Left hindlimb (tissue), 1 donor: ENCODE measurements around the gene COPZ1.
"Not testable (repeated sequence)": the region's sequence is repeated elsewhere in the genome, so short reads cannot be mapped to it uniquely, and the experiment has no call there.

ENCODE experiments used
- DNase-seq: peaks from one replicate; pipeline ENCODE4 v3.0.0-alpha.2; 2018

COPZ1 gene

GRCh38 chr12:54324617-54325441, at the start of gene COPZ1:
Gene COPZ1 (plus strand): TSS chr12:54325131. CDS start chr12:54325164, 33 bp downstream.
- peak; percentile 99 for DNase-seq

DNA sequence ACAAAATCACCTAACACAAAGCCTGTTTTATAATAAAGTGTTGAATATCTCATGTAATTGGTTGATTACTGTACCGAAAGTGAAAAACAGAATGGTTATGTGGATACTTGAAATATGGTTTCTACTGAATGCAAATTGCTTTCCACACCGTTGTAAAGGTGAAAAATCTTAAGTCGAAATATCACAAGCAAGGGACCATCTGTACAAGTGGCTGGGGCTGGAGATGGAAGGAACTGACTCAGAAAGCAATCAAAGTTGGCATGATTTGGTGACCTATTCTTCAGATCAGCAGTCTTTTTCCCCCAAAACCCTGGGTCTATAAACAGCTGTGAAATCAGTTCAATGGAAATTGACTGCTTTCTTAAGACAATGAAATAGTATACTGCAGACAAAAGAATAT, 48.6 kb upstream of the COPZ1 start:
- DNase-seq: no peak

- DNase-seq: no peak
These were observed 47.1 kb upstream of the COPZ1 start for GRCh38 chr12:54277823-54278276.

- no peak for DNase-seq
These were observed 45.7 kb upstream of the COPZ1 start for GRCh38 chr12:54279227-54279631.

DNA sequence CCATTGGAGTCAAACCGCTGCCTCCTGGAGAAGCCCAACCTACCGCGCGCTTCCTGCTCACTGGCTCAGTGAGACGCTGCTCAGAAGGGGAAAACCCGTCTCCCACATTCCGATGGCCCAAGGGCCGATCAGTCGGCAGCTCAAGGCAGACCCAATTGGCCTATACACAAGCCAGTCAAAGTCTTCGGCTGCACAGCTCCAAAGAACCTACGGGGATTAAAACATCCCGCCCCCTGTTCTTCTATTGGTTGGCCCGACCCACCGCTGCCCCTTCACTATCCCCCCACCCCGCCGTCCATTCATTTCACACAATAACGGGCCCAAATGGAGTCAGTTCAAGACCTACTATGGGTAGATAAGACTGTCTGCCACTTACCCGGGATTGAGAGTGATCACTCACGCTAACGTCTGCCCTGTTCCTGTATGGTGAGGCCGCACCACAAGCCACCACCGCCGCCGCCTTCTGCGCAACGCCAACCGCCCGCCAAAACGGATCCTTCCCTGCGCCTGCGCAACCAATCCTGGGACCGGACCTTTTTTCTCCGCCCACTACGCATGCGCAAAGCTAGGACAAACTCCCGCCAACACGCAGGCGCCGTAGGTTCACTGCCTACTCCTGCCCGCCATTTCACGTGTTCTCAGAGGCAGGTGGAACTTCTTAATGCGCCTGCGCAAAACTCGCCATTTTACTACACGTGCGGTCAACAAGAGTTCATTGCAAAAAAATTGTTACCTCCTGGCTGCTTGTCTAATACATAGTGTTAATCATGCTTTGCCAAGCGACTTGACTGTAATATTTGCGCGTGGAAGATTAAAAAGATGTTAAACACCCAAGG, 45.1 kb upstream of the COPZ1 start, which contains the start of gene CBX5:
Gene CBX5, minus strand, starts transcription at position 491 of the 836 bp plus-strand sequence. CDS start 22,472 bp downstream, outside the sequence.
- peak; percentile 99 for DNase-seq

GRCh38 chr12:54280468-54281260, 44.3 kb upstream of the COPZ1 start, which contains the start of gene HNRNPA1:
Gene HNRNPA1 (plus strand): TSS chr12:54280726. CDS start chr12:54280808, 82 bp downstream.
- DNase-seq: peak; percentile 98

DNA sequence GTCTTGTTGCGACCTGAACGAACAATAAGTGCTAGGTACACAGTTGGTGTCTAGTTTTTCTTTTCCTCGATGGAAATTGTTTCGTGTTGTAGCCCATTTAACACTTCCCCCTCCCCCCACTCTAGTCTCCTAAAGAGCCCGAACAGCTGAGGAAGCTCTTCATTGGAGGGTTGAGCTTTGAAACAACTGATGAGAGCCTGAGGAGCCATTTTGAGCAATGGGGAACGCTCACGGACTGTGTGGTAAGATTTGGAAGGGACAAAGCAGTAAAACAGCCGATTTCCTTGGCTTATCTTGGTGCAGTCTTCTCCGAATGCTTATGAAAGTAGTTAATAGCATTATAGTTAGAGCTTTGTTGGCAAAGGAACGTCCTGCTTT, 43.7 kb upstream of the COPZ1 start:
- DNase-seq: not testable (repeated sequence)

DNA sequence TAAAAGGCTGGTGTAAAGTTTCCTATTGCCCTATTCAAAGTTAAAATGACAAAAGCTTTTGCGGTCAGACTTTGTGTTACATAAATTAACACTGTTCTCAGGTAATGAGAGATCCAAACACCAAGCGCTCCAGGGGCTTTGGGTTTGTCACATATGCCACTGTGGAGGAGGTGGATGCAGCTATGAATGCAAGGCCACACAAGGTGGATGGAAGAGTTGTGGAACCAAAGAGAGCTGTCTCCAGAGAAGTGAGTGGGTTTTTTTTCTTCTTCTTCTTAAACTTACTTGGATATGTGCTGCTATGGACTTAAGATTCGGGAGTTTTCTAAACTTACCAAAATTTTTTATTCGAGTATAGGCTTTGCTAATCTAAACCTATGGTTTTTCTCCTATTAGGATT, 43.2 kb upstream of the COPZ1 start:
- not testable (repeated sequence) for DNase-seq

DNA sequence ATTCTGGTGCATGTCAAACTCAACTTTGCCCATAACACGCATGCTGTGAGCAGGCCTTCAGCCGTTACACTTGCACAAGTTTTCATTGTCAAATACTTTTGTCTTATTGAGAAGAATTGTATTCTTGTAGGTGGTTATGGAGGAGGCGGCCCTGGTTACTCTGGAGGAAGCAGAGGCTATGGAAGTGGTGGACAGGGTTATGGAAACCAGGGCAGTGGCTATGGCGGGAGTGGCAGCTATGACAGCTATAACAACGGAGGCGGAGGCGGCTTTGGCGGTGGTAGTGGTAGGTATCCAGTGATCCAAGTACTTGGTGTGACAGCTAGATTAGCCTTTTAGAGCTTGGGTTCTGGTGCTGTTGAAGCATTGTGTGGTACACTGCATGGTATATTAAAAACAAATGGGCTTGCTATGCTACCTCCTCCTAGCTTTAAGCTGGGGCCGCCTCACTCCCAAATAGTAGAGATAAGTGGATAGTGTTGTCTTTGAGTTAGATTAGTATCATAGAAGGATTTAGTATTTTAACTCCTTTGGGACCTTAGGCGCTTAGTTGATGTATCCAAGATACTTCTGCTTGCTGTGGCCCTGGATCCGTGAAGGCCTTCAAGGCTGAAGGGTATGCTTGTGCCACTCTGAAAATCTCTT, 41.9 kb upstream of the COPZ1 start:
- no peak for DNase-seq

- not testable (repeated sequence) for DNase-seq
These were observed 40.7 kb upstream of the COPZ1 start for GRCh38 chr12:54284070-54284780.

GRCh38 chr12:54285150-54286041, 39.5 kb upstream of the COPZ1 start:
- no peak for DNase-seq

- DNase-seq: no peak
These were observed 38.6 kb upstream of the COPZ1 start for GRCh38 chr12:54286042-54287030.

DNA sequence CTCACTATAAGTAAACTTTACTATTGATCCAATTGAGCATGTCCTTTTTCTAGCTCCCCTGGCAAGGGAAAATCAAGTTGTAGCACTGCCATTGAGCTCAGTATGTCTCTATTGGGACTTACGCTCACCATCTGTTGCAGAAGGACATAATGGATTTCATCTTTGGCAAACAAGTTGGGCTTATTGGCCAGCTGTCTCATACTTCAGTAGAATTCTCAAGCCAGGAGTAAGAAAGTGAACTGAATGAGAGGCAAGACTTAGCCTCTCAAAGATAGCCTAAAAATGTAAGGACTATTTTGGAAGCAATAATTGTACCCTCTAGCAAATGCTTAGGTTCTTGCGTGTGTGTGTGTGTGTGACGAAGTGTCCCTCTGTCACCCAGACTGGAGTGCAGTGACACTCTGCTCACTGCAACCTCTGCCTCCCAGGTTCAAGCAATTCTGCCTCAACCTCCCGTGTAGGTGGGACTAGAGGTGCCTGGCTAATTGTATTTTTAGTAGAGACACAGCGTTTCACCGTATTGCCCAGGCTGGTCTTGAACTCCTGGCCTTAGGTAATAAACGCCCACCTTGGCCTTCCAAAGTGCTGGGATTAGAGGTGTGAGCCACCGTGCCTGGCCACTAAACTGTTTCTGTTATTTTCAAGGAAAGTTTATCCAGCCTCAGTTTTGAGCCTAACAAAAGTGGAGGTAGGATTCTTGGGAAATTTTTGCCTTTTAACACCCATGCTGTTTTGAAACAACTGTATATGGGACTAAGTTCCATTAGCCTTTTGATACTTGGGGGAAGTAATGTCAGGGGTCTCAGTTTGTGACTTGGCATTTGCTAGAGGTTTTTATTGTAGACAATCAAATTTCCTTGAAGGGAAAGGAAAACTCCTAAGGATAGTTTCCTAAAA, 37.4 kb upstream of the COPZ1 start:
- DNase-seq: no peak

DNA sequence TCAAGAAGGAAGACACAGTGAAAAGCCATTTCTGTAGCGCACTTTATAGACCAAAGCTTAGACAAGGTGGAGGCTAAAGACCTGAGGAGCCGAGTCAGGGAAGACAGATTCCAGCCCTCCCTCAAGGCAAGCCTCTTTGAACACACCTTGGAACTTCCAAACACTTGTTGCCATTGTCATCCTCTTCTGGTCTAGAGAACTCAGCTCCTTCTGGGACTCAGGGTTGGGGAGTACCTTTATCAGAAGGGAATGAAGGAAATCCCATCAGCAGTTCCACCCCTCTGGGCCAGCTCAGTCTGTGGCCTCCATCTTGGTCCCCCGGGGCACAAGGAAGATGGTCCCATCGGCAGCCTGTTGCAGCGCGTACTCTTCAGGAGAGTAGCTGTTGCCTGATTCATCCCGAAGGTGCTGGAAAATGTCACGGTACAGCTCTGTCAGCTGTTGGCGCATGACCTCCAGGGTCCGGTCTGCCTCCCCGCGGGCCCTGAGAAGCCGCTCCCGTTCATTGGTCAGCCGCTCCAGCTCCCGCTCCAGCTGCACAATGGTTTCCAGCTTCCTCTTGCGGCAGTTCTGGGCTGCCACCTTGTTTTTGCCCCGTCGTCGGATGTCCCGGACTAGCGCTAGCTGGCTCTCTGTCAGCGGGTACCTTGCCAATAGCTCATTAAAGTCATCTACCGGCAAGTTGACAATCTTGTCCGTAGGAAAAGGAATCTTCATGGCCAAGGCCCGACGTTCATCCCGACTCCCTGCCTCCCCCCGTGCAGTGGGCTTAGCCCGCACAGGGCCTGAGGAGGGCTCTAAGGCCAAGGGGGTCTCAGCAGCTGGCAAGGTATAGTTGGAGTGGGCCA, 32.6 kb upstream of the COPZ1 start:
- DNase-seq: no peak

GRCh38 chr12:54292931-54293241, 32.0 kb upstream of the COPZ1 start:
- DNase-seq: no peak

DNA sequence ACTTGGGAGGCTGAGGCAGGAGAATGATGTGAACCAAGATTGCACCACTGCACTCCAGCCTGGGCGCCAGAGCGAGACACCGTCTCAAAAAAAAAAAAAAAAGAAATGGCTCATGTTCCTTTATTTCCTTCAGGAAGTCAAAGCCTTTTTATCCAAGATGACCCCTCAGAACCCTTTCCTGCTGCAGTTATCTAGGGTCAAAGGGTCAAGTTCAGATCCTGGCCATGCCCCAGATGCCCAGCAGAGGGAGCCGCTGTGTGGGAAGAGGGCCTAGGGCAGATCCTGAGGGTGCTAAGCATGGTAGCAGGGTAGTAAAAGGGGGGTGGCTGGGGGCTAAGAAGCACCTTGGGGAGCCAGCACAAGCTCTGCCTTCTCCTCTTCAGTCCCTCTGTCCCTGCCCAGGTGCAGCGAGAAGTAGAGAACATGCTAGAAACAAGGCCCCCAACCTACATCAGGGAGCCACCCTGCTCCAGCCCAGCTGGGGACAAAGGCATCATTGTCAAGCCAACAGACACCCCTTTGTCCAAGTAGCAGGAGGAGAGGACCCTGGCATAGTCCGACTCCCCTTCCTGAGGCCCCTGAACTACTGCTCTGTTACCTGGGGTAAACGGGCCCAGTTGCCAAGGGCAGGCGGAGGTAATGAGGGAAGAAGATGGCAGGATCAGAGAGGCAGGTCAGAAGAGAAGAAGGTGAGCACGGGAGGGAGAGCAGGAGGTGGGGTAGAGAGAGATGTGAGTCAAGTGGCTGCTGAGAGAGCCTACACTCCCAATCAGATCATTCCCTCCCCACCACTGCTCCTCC, 30.6 kb upstream of the COPZ1 start:
- DNase-seq: no peak
